Ascending aorta (tissue), 1 donor: ENCODE data around the gene PCAT7. TPM values are rescaled to one million over a fixed set of nuclear protein-coding genes. Genes with fewer than 3 reads are reported as not detected.

Experiments used
- total RNA-seq: library from RNA; depleted of rRNA; stranded (reverse); fragments of >200 nt; gene quantifications from one replicate; pipeline ENCODE4 v1.1.0, GENCODE V29; 2016

The PCAT7 gene
- total RNA-seq, 1 donor from 2014 or later = not detected

Other genes starting within 250 kb of the PCAT7 start
- gene NUTM2F, start 226.4 kb upstream of the PCAT7 start, total RNA-seq = not detected
- not detected for gene FBP2, start 38.7 kb downstream of the PCAT7 start, total RNA-seq
- gene FBP1, start 84.4 kb downstream of the PCAT7 start, total RNA-seq = 4.8 TPM
- gene AOPEP, start 171.6 kb downstream of the PCAT7 start, total RNA-seq = 333 TPM